ENCODE measurements around the gene FOXO6.

DNA sequence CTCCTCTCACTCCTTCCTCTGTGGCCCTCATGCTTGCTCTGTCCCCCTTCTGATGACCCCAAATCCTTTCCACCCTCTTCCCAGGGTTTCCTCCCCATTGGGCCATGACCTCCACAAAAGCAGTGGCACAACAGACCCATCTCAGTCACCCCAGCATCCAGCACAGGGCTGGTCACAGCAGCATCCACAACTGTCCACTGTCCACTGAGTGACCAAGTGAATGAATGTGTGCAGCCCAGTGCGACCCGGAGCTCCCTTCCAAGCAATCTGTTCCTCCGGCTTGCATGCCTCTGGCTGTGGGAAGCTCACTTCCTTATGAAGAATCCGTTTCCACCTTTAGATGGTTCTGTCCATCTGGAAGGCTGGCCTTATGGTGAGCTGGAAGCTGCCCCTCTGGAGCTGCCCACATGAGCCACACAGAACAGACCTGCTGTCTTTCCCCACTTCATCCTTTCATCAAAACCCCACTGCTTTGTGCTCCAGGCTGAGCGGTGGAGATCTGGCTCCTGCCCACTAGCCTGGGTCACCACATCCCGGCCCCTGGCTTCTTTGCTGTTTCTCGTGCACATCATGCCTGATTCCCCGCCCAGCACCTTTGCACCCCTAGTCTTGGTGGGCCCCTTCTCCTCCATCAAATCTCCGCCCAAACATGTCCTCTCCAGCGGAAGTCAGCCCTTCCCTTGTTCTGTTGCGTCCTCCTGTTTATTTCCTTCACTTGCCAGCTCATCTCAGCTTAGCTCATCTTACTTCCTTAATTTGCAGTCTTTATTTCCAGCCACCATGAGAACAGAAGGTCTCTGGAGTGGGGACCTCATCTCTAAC lies 66.9 kb downstream of the FOXO6 start:
- TF ChIP-seq, protein P1, sequence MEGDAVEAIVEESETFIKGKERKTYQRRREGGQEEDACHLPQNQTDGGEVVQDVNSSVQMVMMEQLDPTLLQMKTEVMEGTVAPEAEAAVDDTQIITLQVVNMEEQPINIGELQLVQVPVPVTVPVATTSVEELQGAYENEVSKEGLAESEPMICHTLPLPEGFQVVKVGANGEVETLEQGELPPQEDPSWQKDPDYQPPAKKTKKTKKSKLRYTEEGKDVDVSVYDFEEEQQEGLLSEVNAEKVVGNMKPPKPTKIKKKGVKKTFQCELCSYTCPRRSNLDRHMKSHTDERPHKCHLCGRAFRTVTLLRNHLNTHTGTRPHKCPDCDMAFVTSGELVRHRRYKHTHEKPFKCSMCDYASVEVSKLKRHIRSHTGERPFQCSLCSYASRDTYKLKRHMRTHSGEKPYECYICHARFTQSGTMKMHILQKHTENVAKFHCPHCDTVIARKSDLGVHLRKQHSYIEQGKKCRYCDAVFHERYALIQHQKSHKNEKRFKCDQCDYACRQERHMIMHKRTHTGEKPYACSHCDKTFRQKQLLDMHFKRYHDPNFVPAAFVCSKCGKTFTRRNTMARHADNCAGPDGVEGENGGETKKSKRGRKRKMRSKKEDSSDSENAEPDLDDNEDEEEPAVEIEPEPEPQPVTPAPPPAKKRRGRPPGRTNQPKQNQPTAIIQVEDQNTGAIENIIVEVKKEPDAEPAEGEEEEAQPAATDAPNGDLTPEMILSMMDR (IDR thresholded peaks at IDR 0.05): no peak
- TF ChIP-seq POLR2A (IDR thresholded peaks at IDR 0.05): no peak

Measured in right lobe of liver (tissue), 4 donors.